HepG2 (cell line): ENCODE data around the gene CNOT2. TPM values are rescaled to one million over a fixed set of nuclear protein-coding genes. Genes with fewer than 3 reads are reported as not detected.

ENCODE experiments used
- DPF2 ChIP-seq: sonication (generic); formaldehyde crosslinking; IDR thresholded peaks from 2 replicates; pipeline ENCODE4 v1.4.0; 2020; ENCODE audit warnings: mild to moderate bottlenecking, low read depth, missing genetic modification reagents, borderline replicate concordance
- HDAC2 ChIP-seq: sonication (generic); formaldehyde crosslinking; IDR thresholded peaks from 2 replicates; pipeline ENCODE4 v1.4.0; 2020; ENCODE audit warnings: missing genetic modification reagents
- HNRNPLL ChIP-seq: fragments of 200-400 bp; formaldehyde crosslinking; IDR thresholded peaks from 2 replicates; pipeline ENCODE4 v1.6.1; 2017; ENCODE audit warnings: mild to moderate bottlenecking, low read depth, low read length; ENCODE audit not compliant: poor library complexity, severe bottlenecking
- IKZF4 ChIP-seq: sonication (generic); formaldehyde crosslinking; IDR thresholded peaks from 2 replicates; pipeline ENCODE4 v1.5.1; 2020; ENCODE audit warnings: borderline replicate concordance, mild to moderate bottlenecking, low read depth, missing genetic modification reagents; ENCODE audit errors: not compliant biosample characterization
- KDM2A ChIP-seq: sonication (generic); formaldehyde crosslinking; IDR thresholded peaks from 2 replicates; pipeline ENCODE4 v1.4.0; 2020; ENCODE audit warnings: low read depth, missing genetic modification reagents, borderline replicate concordance
- KDM5B ChIP-seq: sonication (generic); formaldehyde crosslinking; IDR thresholded peaks from 2 replicates; pipeline ENCODE4 v1.4.0; 2020; ENCODE audit warnings: missing genetic modification reagents, mild to moderate bottlenecking, borderline replicate concordance
- MTERF4 ChIP-seq: sonication (generic); formaldehyde crosslinking; IDR thresholded peaks from 2 replicates; pipeline ENCODE4 v1.8.0; 2023; ENCODE audit warnings: mild to moderate bottlenecking, missing genetic modification reagents
- RNF2 ChIP-seq: fragments of 450-650 bp; conservative IDR thresholded peaks from 2 replicates; pipeline ENCODE4 v1.6.1; 2016; ENCODE audit warnings: low read depth
- SIN3A ChIP-seq: IDR thresholded peaks from 2 replicates; pipeline ENCODE4 v1.6.1; 2011; ENCODE audit warnings: low read depth, mild to moderate bottlenecking, control low read depth, low read length, borderline replicate concordance
- ZFX ChIP-seq: sonication (generic); formaldehyde crosslinking; IDR thresholded peaks from 2 replicates; pipeline ENCODE4 v1.4.0; 2020; ENCODE audit warnings: mild to moderate bottlenecking, low read depth, missing genetic modification reagents, moderate library complexity
- ZKSCAN8 ChIP-seq: IDR thresholded peaks from 2 replicates; pipeline ENCODE4 v1.6.1; 2016; ENCODE audit warnings: borderline replicate concordance, missing genetic modification reagents, missing compliant biosample characterization
- ZNF563 ChIP-seq: sonication (generic); formaldehyde crosslinking; IDR thresholded peaks from 2 replicates; pipeline ENCODE4 v1.8.0; 2022; ENCODE audit warnings: mild to moderate bottlenecking, moderate library complexity, missing genetic modification reagents
- ZNF644 ChIP-seq: IDR thresholded peaks from 2 replicates; pipeline ENCODE4 v1.6.1; 2016; ENCODE audit warnings: low read depth
- polyA plus RNA-seq, 8 experiments: library from polyadenylated mRNA; depleted of rRNA in 3 of 8; stranded (reverse) in 7 of 8; unstranded in 1 of 8; fragments of >200 nt; fragmentation: Illumina TruSeq in 4 of 8; extraction: Trizol in 4 of 8; gene quantifications; 2 replicates each; pipeline versions ENCODE4 v1.2.1 to v1.2.3, GENCODE V29; 2011 to 2016; ENCODE audit warnings: low read depth in 4 of 8, missing spikeins in 1 of 8, mixed read lengths in 1 of 8; ENCODE audit not compliant: insufficient read depth in 1 of 8
- total RNA-seq, 5 experiments: library from RNA; depleted of rRNA; stranded (reverse); fragments of >200 nt; fragmentation: Illumina TruSeq; extraction: Trizol; gene quantifications; 2 replicates each; pipeline ENCODE4 v1.2.3, GENCODE V29; 2016; ENCODE audit warnings: low read depth in 1 of 5
- TF ChIP-seq, protein P1 (sequence below): sonication (generic); formaldehyde crosslinking; IDR thresholded peaks from 2 replicates; pipeline ENCODE4 v1.4.0; 2020; ENCODE audit warnings: missing genetic modification reagents
- TF ChIP-seq, protein P2 (sequence below): sonication (generic); formaldehyde crosslinking; IDR thresholded peaks from 2 replicates; pipeline ENCODE4 v1.4.0; 2020; ENCODE audit warnings: mild to moderate bottlenecking, missing genetic modification reagents

CNOT2 gene
- total and polyA plus RNA-seq, 2 of the 13 experiments (the other 11 are each of a cell fraction or from before 2014, with no cell fraction given): 54.5 to 76.6 TPM

DNA sequence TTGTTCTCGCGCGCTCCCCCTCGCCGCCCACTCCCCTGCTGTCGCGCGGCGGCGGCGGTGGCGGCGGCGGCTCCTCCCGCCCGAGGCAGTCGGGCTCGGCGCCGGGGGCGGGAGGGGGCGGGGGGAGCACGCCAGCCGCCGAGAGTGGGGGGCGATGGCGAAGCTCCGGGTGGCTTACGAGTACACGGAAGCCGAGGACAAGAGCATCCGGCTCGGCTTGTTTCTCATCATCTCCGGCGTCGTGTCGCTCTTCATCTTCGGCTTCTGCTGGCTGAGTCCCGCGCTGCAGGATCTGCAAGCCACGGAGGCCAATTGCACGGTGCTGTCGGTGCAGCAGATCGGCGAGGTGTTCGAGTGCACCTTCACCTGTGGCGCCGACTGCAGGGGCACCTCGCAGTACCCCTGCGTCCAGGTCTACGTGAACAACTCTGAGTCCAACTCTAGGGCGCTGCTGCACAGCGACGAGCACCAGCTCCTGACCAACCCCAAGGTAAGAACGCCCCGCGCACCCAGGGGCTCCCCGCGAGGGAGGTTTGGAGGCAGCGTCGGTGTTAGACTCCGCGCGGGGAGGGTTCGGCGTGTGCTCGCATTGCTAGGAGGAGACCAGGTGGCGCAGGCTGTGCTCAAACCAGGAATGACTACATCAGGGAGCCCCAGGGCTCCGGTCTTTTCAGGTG, 123.5 kb downstream of the CNOT2 start (continued):
- TF ChIP-seq, protein P1, sequence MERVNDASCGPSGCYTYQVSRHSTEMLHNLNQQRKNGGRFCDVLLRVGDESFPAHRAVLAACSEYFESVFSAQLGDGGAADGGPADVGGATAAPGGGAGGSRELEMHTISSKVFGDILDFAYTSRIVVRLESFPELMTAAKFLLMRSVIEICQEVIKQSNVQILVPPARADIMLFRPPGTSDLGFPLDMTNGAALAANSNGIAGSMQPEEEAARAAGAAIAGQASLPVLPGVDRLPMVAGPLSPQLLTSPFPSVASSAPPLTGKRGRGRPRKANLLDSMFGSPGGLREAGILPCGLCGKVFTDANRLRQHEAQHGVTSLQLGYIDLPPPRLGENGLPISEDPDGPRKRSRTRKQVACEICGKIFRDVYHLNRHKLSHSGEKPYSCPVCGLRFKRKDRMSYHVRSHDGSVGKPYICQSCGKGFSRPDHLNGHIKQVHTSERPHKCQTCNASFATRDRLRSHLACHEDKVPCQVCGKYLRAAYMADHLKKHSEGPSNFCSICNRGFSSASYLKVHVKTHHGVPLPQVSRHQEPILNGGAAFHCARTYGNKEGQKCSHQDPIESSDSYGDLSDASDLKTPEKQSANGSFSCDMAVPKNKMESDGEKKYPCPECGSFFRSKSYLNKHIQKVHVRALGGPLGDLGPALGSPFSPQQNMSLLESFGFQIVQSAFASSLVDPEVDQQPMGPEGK: 0 out of 2 replicates have a peak, but pooled peaks have one; percentile 15
- TF ChIP-seq, protein P2, sequence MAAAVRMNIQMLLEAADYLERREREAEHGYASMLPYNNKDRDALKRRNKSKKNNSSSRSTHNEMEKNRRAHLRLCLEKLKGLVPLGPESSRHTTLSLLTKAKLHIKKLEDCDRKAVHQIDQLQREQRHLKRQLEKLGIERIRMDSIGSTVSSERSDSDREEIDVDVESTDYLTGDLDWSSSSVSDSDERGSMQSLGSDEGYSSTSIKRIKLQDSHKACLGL: 0 out of 2 replicates have a peak, but pooled peaks have one; percentile 30
- TF ChIP-seq HDAC2 (CRISPR knock-in tag) (0 out of 2 replicates have a peak, but pooled peaks have one; percentile 40), IKZF4 (CRISPR knock-in tag) (peak; percentile 39), DPF2 (CRISPR knock-in tag) (no peak), MTERF4 (CRISPR knock-in tag) (0 out of 2 replicates have a peak, but pooled peaks have one; percentile 50), ZNF563 (CRISPR knock-in tag) (peak; percentile 25; the same call in 1 of the 2 replicates), KDM5B (CRISPR knock-in tag) (peak; percentile 20; the same call in 1 of the 2 replicates), HNRNPLL (peak; percentile 55), SIN3A (peak; percentile 13; the same call in 1 of the 2 replicates), ZNF644 (CRISPR knock-in tag) (no peak), KDM2A (CRISPR knock-in tag) (peak; percentile 49; the same call in 1 of the 2 replicates), RNF2 (0 out of 2 replicates have a peak, but pooled peaks have one; percentile 23), ZFX (CRISPR knock-in tag) (0 out of 2 replicates have a peak, but pooled peaks have one; percentile 21), ZKSCAN8 (no peak)
